H1 (cell line): ENCODE measurements around the gene CTIF. TPM values are rescaled to one million over a fixed set of nuclear protein-coding genes. Genes with fewer than 3 reads are reported as not detected.

Experiments
- CTCF ChIA-PET: fragments of 300-600 bp; sonication (Branson Sonifier 250); formaldehyde crosslinking; loops from one replicate; lab custom pipeline; 2021; ENCODE audit not compliant: partially characterized antibody; lab: Charles Lee
- POLR2A ChIA-PET: fragments of 300-600 bp; sonication (Branson Sonifier 250); formaldehyde crosslinking; loops from one replicate; lab custom pipeline; 2021; ENCODE audit warnings: inconsistent platforms; ENCODE audit not compliant: partially characterized antibody; lab: Charles Lee
- DNase-seq, 2 experiments: peaks; one replicate each; pipeline versions ENCODE4 v3.0.0 to v3.0.0-alpha.2; 2010 to 2022; ENCODE audit warnings: low spot score in 2 of 2, low read depth in 1 of 2, mixed read lengths in 1 of 2
- FAIRE-seq: peaks from 2 replicates; lab custom pipeline; 2011; peaks lifted over from hg19 to GRCh38; lab: Jason Lieb, UNC
- H2AFZ ChIP-seq: 2 replicates; pipeline ENCODE4 v1.8.1; 2012; ENCODE audit warnings: low read length, inconsistent platforms
- H2AK5ac ChIP-seq: 2 replicates; pipeline ENCODE4 v1.6.1; 2013; ENCODE audit warnings: low read depth, low read length
- H2BK120ac ChIP-seq: replicated peaks from 2 replicates; pipeline ENCODE3; 2013; ENCODE audit warnings: low read depth, low read length, inconsistent platforms
- H2BK12ac ChIP-seq: 2 replicates; pipeline ENCODE4 v1.6.1; 2013; ENCODE audit warnings: low read depth, low read length
- H2BK15ac ChIP-seq: 2 replicates; pipeline ENCODE4 v1.6.1; 2013; ENCODE audit warnings: low read length
- H2BK20ac ChIP-seq: 2 replicates; pipeline ENCODE4 v1.6.1; 2013; ENCODE audit warnings: low read length
- H2BK5ac ChIP-seq: 2 replicates; pipeline ENCODE4 v1.6.1; 2013; ENCODE audit warnings: low read depth, low read length
- H3K14ac ChIP-seq: 2 replicates; pipeline ENCODE4 v1.6.1; 2013; ENCODE audit warnings: inconsistent platforms; ENCODE audit not compliant: insufficient read length
- H3K18ac ChIP-seq: 2 replicates; pipeline ENCODE4 v1.6.1; 2013; ENCODE audit warnings: low read length; ENCODE audit errors: extremely low read depth
- H3K23ac ChIP-seq: 2 replicates; pipeline ENCODE4 v1.6.1; 2013; ENCODE audit warnings: inconsistent platforms; ENCODE audit not compliant: insufficient read length
- H3K23me2 ChIP-seq: 2 replicates; pipeline ENCODE4 v1.6.1; 2013; ENCODE audit warnings: low read depth, low read length
- H3K27ac ChIP-seq: 2 replicates; pipeline ENCODE4 v1.6.1; 2011; ENCODE audit warnings: low read depth, low read length, inconsistent platforms
- H3K27me3 ChIP-seq, 4 experiments: replicated peaks in 1 of 4; 1 replicate in 1 of 4; 2 replicates in 3 of 4; pipeline versions ENCODE4 v1.6.1 to v1.8.1; 2011 to 2013; ENCODE audit warnings: low read length in 3 of 4, mild to moderate bottlenecking in 3 of 4, inconsistent platforms in 2 of 4, mixed read lengths in 2 of 4, moderate library complexity in 1 of 4; ENCODE audit not compliant: control insufficient read depth in 3 of 4, insufficient read depth in 3 of 4; ENCODE audit errors: extremely low read depth in 1 of 4
- H3K36me3 ChIP-seq, 4 experiments: 2 replicates each; pipeline versions ENCODE4 v1.6.1 to v1.8.1; 2011 to 2013; ENCODE audit warnings: mild to moderate bottlenecking in 4 of 4, low read length in 3 of 4, moderate library complexity in 2 of 4, control low read depth in 1 of 4, inconsistent platforms in 1 of 4; ENCODE audit not compliant: insufficient read depth in 4 of 4, control insufficient read depth in 2 of 4
- H3K4ac ChIP-seq: replicated peaks from 2 replicates; pipeline ENCODE3; 2013; ENCODE audit warnings: low read length, low read depth, mixed read lengths, inconsistent platforms; ENCODE audit not compliant: insufficient read length
- H3K4me1 ChIP-seq, 4 experiments: replicated peaks in 1 of 4; 1 replicate in 1 of 4; 2 replicates in 3 of 4; pipeline versions ENCODE4 v1.6.1 to v1.8.1; 2011 to 2013; ENCODE audit warnings: low read length in 3 of 4, inconsistent platforms in 2 of 4, mixed read lengths in 1 of 4; ENCODE audit not compliant: insufficient read depth in 4 of 4, control insufficient read depth in 3 of 4
- H3K4me2 ChIP-seq, 2 experiments: 2 replicates each; pipeline versions ENCODE4 v1.6.1 to v1.8.1; 2011 to 2013; ENCODE audit warnings: low read depth in 2 of 2, low read length in 2 of 2, control low read depth in 1 of 2, inconsistent platforms in 1 of 2, mild to moderate bottlenecking in 1 of 2; ENCODE audit not compliant: insufficient read depth in 1 of 2
- H3K4me3 ChIP-seq, 4 experiments: fragments of 200-600, 300-600 bp in 1 of 4; sonication (generic), shearing (Covaris generic), sonication (Bioruptor Twin) in 1 of 4; 2 replicates each; pipeline versions ENCODE4 v1.5.1 to v1.8.1; 2011 to 2016; ENCODE audit warnings: low read length in 4 of 4, low read depth in 3 of 4, control low read depth in 2 of 4, inconsistent platforms in 2 of 4, mild to moderate bottlenecking in 2 of 4, mixed read lengths in 1 of 4, moderate library complexity in 1 of 4; ENCODE audit not compliant: insufficient read depth in 2 of 4; ENCODE audit errors: extremely low read depth in 1 of 4
- H3K56ac ChIP-seq: replicated peaks from 2 replicates; pipeline ENCODE3; 2013; ENCODE audit warnings: low read depth, mild to moderate bottlenecking, mixed read lengths, low read length, inconsistent platforms; ENCODE audit not compliant: insufficient read length
- H3K79me1 ChIP-seq: 2 replicates; pipeline ENCODE4 v1.6.1; 2013; ENCODE audit warnings: low read depth, low read length, control low read depth
- H3K79me2 ChIP-seq, 2 experiments: 2 replicates each; pipeline versions ENCODE4 v1.6.1 to v1.8.1; 2012 to 2013; ENCODE audit warnings: low read length in 2 of 2, mild to moderate bottlenecking in 2 of 2, inconsistent platforms in 1 of 2; ENCODE audit not compliant: insufficient read depth in 2 of 2, control insufficient read depth in 1 of 2
- H3K9ac ChIP-seq, 4 experiments: replicated peaks in 1 of 4; 1 replicate in 1 of 4; 2 replicates in 3 of 4; pipeline versions ENCODE4 v1.6.1 to v1.8.1; 2011 to 2013; ENCODE audit warnings: low read depth in 3 of 4, low read length in 3 of 4, control low read depth in 2 of 4, mild to moderate bottlenecking in 2 of 4, moderate library complexity in 2 of 4, inconsistent platforms in 1 of 4; ENCODE audit errors: extremely low read depth in 1 of 4
- H3K9me3 ChIP-seq, 2 experiments: 2 replicates each; pipeline versions ENCODE4 v1.6.1 to v1.8.1; 2012 to 2013; ENCODE audit warnings: mild to moderate bottlenecking in 2 of 2, moderate library complexity in 2 of 2, control low read depth in 1 of 2, inconsistent platforms in 1 of 2, low read depth in 1 of 2, low read length in 1 of 2, mixed read lengths in 1 of 2; ENCODE audit not compliant: insufficient read depth in 2 of 2
- H4K20me1 ChIP-seq, 2 experiments: replicated peaks in 1 of 2; 2 replicates each; pipeline versions ENCODE3 to v1.8.1; 2011 to 2013; ENCODE audit warnings: inconsistent platforms in 2 of 2, low read length in 2 of 2, mild to moderate bottlenecking in 1 of 2; ENCODE audit not compliant: insufficient read depth in 2 of 2, control insufficient read depth in 1 of 2
- H4K5ac ChIP-seq: 2 replicates; pipeline ENCODE4 v1.6.1; 2013; ENCODE audit warnings: low read length, low read depth, mixed read lengths, inconsistent platforms; ENCODE audit not compliant: insufficient read length
- H4K8ac ChIP-seq: 2 replicates; pipeline ENCODE4 v1.8.0; 2013; ENCODE audit warnings: mild to moderate bottlenecking, moderate library complexity, low read length, inconsistent platforms; ENCODE audit not compliant: insufficient read depth; ENCODE audit errors: extremely low read depth
- H4K91ac ChIP-seq: replicated peaks from 2 replicates; pipeline ENCODE3; 2013; ENCODE audit warnings: low read length, mixed read lengths, inconsistent platforms; ENCODE audit not compliant: insufficient read length
- CTCF ChIP-seq, 3 experiments: IDR thresholded peaks; 1 replicate in 2 of 3; 2 replicates in 1 of 3; pipeline versions ENCODE4 v1.5.1 to v1.6.1; 2011; ENCODE audit warnings: low read length in 3 of 3, mild to moderate bottlenecking in 3 of 3, inconsistent platforms in 2 of 3, low read depth in 1 of 3, moderate library complexity in 1 of 3; ENCODE audit not compliant: insufficient read depth in 1 of 3; ENCODE audit errors: control extremely low read depth in 1 of 3
- GABPA ChIP-seq: IDR thresholded peaks from 2 replicates; pipeline ENCODE4 v1.6.1; 2011; ENCODE audit warnings: mild to moderate bottlenecking, low read length, moderate library complexity, borderline replicate concordance; ENCODE audit not compliant: insufficient read depth
- HDAC2 ChIP-seq, 2 experiments: fragments of 300-600 bp in 1 of 2; sonication (generic) in 1 of 2; IDR thresholded peaks; 2 replicates each; pipeline ENCODE4 v1.6.1; 2011 to 2012; ENCODE audit warnings: low read depth in 2 of 2, low read length in 2 of 2, mild to moderate bottlenecking in 2 of 2, moderate library complexity in 2 of 2, borderline replicate concordance in 1 of 2, inconsistent platforms in 1 of 2
- HDAC6 ChIP-seq: IDR thresholded peaks from one replicate; pipeline ENCODE4 v1.7.1; 2012; ENCODE audit warnings: low read depth, mild to moderate bottlenecking, inconsistent platforms, low read length, moderate library complexity
- RAD21 ChIP-seq, 2 experiments: IDR thresholded peaks in 1 of 2; conservative IDR thresholded peaks in 1 of 2; 2 replicates each; pipeline ENCODE4 v1.6.1; 2011; ENCODE audit warnings: low read depth in 2 of 2, low read length in 2 of 2, improper control_type of control experiment in 1 of 2, inconsistent platforms in 1 of 2, mild to moderate bottlenecking in 1 of 2, moderate library complexity in 1 of 2
- SP4 ChIP-seq: IDR thresholded peaks from 2 replicates; pipeline ENCODE4 v1.6.1; 2012; ENCODE audit warnings: low read length, inconsistent platforms
- TCF12 ChIP-seq: IDR thresholded peaks from 2 replicates; pipeline ENCODE4 v1.6.1; 2011; ENCODE audit warnings: low read depth, mild to moderate bottlenecking, low read length
- USF2 ChIP-seq: IDR thresholded peaks from 2 replicates; pipeline ENCODE4 v1.6.1; 2011; ENCODE audit warnings: low read length, improper control_type of control experiment
- YY1 ChIP-seq: IDR thresholded peaks from 2 replicates; pipeline ENCODE4 v1.6.1; 2011; ENCODE audit warnings: low read depth, mild to moderate bottlenecking, low read length
- ZNF274 ChIP-seq: IDR thresholded peaks from 2 replicates; pipeline ENCODE4 v1.7.0; 2012; ENCODE audit warnings: low read length, borderline replicate concordance; ENCODE audit errors: extremely low read depth
- WGBS, 2 experiments: shearing (Covaris generic) in 1 of 2; methylation state at CpG; one replicate each; pipeline versions ENCODE4 v1.1.6 to v1.1.7; 2013 to 2015; ENCODE audit warnings: low lambda C conversion rate in 2 of 2, mixed read lengths in 2 of 2, inconsistent platforms in 1 of 2, low coverage in 1 of 2, missing lambda C conversion rate in 1 of 2; ENCODE audit not compliant: insufficient replicate concordance in 2 of 2, insufficient coverage in 1 of 2, insufficient read length in 1 of 2; ENCODE audit errors: extremely low coverage in 1 of 2, missing lambda C conversion rate in 1 of 2; 5-methylcytosine and 5-hydroxymethylcytosine counted together
- polyA plus RNA-seq, 7 experiments: library from polyadenylated mRNA; depleted of rRNA in 3 of 7; stranded (reverse) in 5 of 7; unstranded in 2 of 7; fragments of >200 nt in 5 of 7; fragments of 200-250 nt in 2 of 7; gene quantifications; 1 replicate in 5 of 7; 2 replicates in 1 of 7; 4 replicates in 1 of 7; pipeline versions ENCODE4 v1.2.1 to v1.2.3, GENCODE V29; 2011 to 2013; ENCODE audit warnings: missing spikeins in 2 of 7, mixed read lengths in 2 of 7
- total RNA-seq: library from RNA; stranded (reverse); fragmentation: NEBNext Ultra II Directional; extraction: Animal tissue kit (Norgen Biotek cat#: 25700); gene quantifications from 2 replicates; pipeline ENCODE4 v1.2.1, GENCODE V29; 2021

Gene CTIF
- total and polyA plus RNA-seq, 2 of the 8 experiments (the other 6 are each of a cell fraction or from before 2014, with no cell fraction given), result 9.0 to 17.8 TPM

GRCh38 chr18:48866856-48867255 is 328.0 kb downstream of the CTIF start:
- Histone ChIP-seq H2BK20ac (no peak overlapping the region), H3K14ac (no peak overlapping the region), H3K36me3 (no peaks in the 10 kb centered on the region), H4K20me1 (no peaks in the 10 kb centered on the region), H3K79me1 (no peaks in the 10 kb centered on the region), H3K4me3 (no peak overlapping the region), H3K23me2 (0 out of 2 replicates have a peak, but pooled peaks cover 2% of the 10 kb centered on the region), H4K5ac (no peak overlapping the region), H2BK12ac (no peak overlapping the region), H3K4me2 (no peak overlapping the region), H3K79me2 (no peaks in the 10 kb centered on the region), H2AFZ (no peak overlapping the region), H3K27ac (no peak overlapping the region), H3K18ac (no peak overlapping the region), H2BK120ac (no peak overlapping the region), H4K8ac (no peak overlapping the region), H2AK5ac (no peak overlapping the region), H3K27me3 (peaks cover 0 to 2% (median 0%) of the 10 kb centered on the region in 4 experiments; a peak in 1 of 7 replicates), H2BK15ac (no peak overlapping the region), H3K9me3 (peaks cover 3% of the 10 kb centered on the region in 2 experiments; a peak in 2 of 4 replicates), H4K91ac (no peak overlapping the region), H3K4ac (no peak overlapping the region), H2BK5ac (no peak overlapping the region), H3K4me1 (no peaks in the 10 kb centered on the region), H3K9ac (no peak overlapping the region), H3K23ac (no peak overlapping the region), H3K56ac (no peak overlapping the region)
- 83% methylated on average over 1 of the region's 1 CpG; no CpG with 5 or more reads in 1 of the 2 experiments for WGBS, 2 experiments
- no peak for FAIRE-seq
- ChIA-PET POLR2A (no interaction called here), CTCF (interaction anchor here (0.8 to 1.2 kb wide), 2 partner anchors 75 to 98 kb away, joined by 3 to 4 read pairs; no protein-coding TSS in a partner anchor)
- no peak for DNase-seq
- TF ChIP-seq HDAC2 (IDR thresholded peaks at IDR 0.05; ENCODE audit: borderline replicate concordance in 1 of 2, low read depth in 2 of 2, low read length in 2 of 2), result no peak
- no peak for TF ChIP-seq HDAC6
- no peak for TF ChIP-seq RAD21 (IDR thresholded peaks at IDR 0.05 in 1 of 2, conservative IDR thresholded peaks at IDR 0.05 in 1 of 2; ENCODE audit: low read depth in 2 of 2, low read length in 2 of 2)
- no peak for TF ChIP-seq TCF12
- no peak for TF ChIP-seq ZNF274
- TF ChIP-seq YY1, result no peak
- no peak for TF ChIP-seq SP4
- no peak for TF ChIP-seq USF2
- no peak for TF ChIP-seq CTCF (IDR thresholded peaks at IDR 0.05; ENCODE audit: control extremely low read depth in 1 of 3, insufficient read depth in 1 of 3, low read depth in 1 of 3, low read length in 3 of 3)
- TF ChIP-seq GABPA, result no peak
